ENCODE results near the gene EMB. TPM values are rescaled to one million over a fixed set of nuclear protein-coding genes. Genes with fewer than 3 reads are reported as not detected.
"Not testable (repeated sequence)": the region's sequence is repeated elsewhere in the genome, so short reads cannot be mapped to it uniquely, and the experiment has no call there.

Gene EMB
- total and polyA plus RNA-seq, 9 donors: 1.4 to 13.7 (median 4.2) TPM

- Histone ChIP-seq H3K9me3 (no peaks in the 10 kb centered on the region), H3K27me3 (no peaks in the 10 kb centered on the region), H3K27ac (no peak overlapping the region), H3K4me1 (ENCODE audit: insufficient read depth) (no peaks in the 10 kb centered on the region), H3K4me3 (no peak overlapping the region), H3K36me3 (no peaks in the 10 kb centered on the region)
- intact Hi-C loops (cut with DNase I): no loop called here
- 84 to 89% (median 86%) methylated on average over 3 of the region's 3 CpGs for WGBS, 3 donors
- TF ChIP-seq EP300 (IDR thresholded peaks at IDR 0.05) (no peak), POLR2A (IDR thresholded peaks at IDR 0.05) (no peak), CTCF (IDR thresholded peaks at IDR 0.05) (no peak)
- DNase-seq: no peak
Observed at GRCh38 chr5:50435168-50435567, 5.9 kb downstream of the EMB start.

GRCh38 chr5:50431133-50431904 lies 9.8 kb downstream of the EMB start:
- H3K27ac ChIP-seq; H3K9me3 ChIP-seq; DNase-seq; H3K27me3 ChIP-seq; H3K4me1 ChIP-seq (ENCODE audit: insufficient read depth); H3K36me3 ChIP-seq; intact Hi-C loops (cut with DNase I); H3K4me3 ChIP-seq: not testable (repeated sequence)
- WGBS, 3 donors: 37 to 44% (median 38%) methylated on average over 3 of the region's 3 CpGs

GRCh38 chr5:50423100-50423799 lies 17.8 kb downstream of the EMB start:
- H3K4me3 ChIP-seq; intact Hi-C loops (cut with DNase I); DNase-seq; H3K27ac ChIP-seq; H3K27me3 ChIP-seq; H3K9me3 ChIP-seq; H3K36me3 ChIP-seq; H3K4me1 ChIP-seq (ENCODE audit: insufficient read depth): not testable (repeated sequence)
- 59 to 85% (median 79%) methylated on average over 3 of the region's 3 CpGs for WGBS, 3 donors

- H3K9me3 ChIP-seq; H3K36me3 ChIP-seq; H3K4me3 ChIP-seq; H3K27ac ChIP-seq; DNase-seq; H3K27me3 ChIP-seq; intact Hi-C loops (cut with DNase I); H3K4me1 ChIP-seq (ENCODE audit: insufficient read depth): not testable (repeated sequence)
- WGBS, 3 donors: 72 to 89% (median 75%) methylated on average over 6 to 7 of the region's 7 CpGs
Observed at GRCh38 chr5:50421184-50421950, 19.7 kb downstream of the EMB start.

- H3K27ac ChIP-seq: no peak overlapping the region
- H3K9me3 ChIP-seq: no peaks in the 10 kb centered on the region
- TF ChIP-seq CTCF (IDR thresholded peaks at IDR 0.05) (no peak), POLR2A (IDR thresholded peaks at IDR 0.05) (no peak), EP300 (IDR thresholded peaks at IDR 0.05) (no peak)
- intact Hi-C loops (cut with DNase I): no loop called here
- DNase-seq: no peak
- 51 to 66% (median 60%) methylated on average over 5 of the region's 5 CpGs for WGBS, 3 donors
- no peaks in the 10 kb centered on the region for H3K36me3 ChIP-seq
- H3K27me3 ChIP-seq: no peaks in the 10 kb centered on the region
- no peak overlapping the region for H3K4me3 ChIP-seq
- H3K4me1 ChIP-seq (ENCODE audit: insufficient read depth): no peaks in the 10 kb centered on the region
Observed at GRCh38 chr5:50420343-50420935, 20.6 kb downstream of the EMB start.

DNA sequence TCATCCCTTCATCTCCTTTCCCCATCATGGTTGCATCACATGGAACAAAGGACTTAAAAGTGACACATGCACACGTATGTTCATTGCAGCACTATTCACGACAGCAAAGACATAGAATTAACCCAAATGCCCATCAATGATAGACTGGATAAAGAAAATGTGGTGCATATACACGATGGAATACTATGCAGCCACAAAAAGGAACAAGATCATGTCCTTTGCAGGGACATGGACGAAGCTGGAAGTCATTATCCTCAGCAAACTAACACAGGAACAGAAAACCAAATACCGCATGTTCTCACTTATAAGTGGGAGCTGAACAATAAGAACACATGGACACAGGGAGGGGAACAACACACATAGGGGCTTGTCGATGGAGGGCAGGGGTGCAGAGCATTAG lies 21.4 kb downstream of the EMB start:
- H3K27me3 ChIP-seq; H3K36me3 ChIP-seq; intact Hi-C loops (cut with DNase I); H3K27ac ChIP-seq; H3K9me3 ChIP-seq; H3K4me3 ChIP-seq; DNase-seq; H3K4me1 ChIP-seq (ENCODE audit: insufficient read depth): not testable (repeated sequence)
- 78 to 80% (median 79%) methylated on average over 6 of the region's 6 CpGs for WGBS, 3 donors

GRCh38 chr5:50416637-50417036 lies 24.5 kb downstream of the EMB start:
- H3K4me3 ChIP-seq; H3K9me3 ChIP-seq; H3K36me3 ChIP-seq; H3K27me3 ChIP-seq; H3K4me1 ChIP-seq (ENCODE audit: insufficient read depth); H3K27ac ChIP-seq; DNase-seq; intact Hi-C loops (cut with DNase I): not testable (repeated sequence)
- 89 to 93% (median 90%) methylated on average over 3 of the region's 3 CpGs for WGBS, 3 donors
